Activated T-cell treated with anti-CD3 and anti-CD28 coated beads for 48 hours (primary cell): ENCODE results near the gene PALS1.
"Not testable (repeated sequence)": the region's sequence is repeated elsewhere in the genome, so short reads cannot be mapped to it uniquely, and the experiment has no call there.

ENCODE experiments used
- DNase-seq: peaks from one replicate; pipeline ENCODE4 v3.0.0-alpha.2; 2020; ENCODE audit warnings: low read depth

PALS1 gene

GRCh38 chr14:67257906-67258305, 16.7 kb downstream of the PALS1 start:
- DNase-seq = no peak

DNA sequence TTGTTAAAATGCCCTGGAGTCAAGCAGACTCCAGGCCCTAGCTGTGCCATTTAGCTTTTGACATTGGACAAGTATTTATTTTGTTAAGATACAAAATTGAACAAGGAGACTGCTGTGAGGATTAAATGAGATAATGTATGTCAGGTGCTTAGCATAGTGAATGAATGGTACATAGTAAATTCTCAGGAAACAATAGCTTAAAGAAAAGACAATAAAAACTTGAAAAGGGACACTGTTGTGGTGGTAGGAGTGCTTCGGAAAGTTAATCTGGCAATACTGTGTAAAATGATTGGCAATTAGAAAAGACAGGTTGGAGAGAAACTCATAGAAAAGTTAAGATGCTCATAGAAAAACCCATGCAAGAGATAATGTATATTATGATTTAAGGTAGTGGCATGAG, 19.7 kb downstream of the PALS1 start:
- DNase-seq = no peak

DNA sequence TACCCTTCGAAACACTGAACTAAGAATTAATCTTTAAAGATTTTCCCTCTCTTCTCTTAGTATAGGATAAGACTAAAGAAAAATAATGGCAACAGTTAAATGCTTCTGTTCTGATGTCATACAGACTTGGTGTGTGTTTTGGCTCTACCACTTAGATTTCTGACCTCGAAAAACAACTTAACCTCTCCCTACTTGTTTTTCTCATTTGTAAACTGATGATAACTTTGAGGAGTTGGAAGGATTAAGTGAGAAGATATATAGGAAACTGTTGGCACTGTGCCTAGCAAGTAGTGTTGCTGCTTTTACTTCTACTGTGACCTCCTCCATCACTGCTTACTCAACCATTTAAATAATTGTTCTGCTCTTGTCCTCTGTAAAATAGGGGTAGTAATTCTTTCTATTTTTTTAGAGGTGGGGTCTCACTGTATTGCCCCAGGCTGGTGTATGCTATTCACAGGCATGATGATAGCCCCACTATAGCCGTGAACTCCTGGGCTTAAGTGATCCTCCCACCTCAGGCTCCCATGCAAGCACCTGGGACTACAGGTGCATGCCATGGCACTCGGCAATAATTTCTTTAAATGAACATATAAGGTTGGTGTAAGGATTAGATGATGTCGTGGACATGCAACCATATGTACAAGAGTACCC, 22.4 kb downstream of the PALS1 start:
- DNase-seq = no peak

GRCh38 chr14:67265131-67265530, 23.9 kb downstream of the PALS1 start:
- DNase-seq = no peak

- DNase-seq = no peak
Observed at GRCh38 chr14:67267576-67268328, 26.5 kb downstream of the PALS1 start.

- DNase-seq = no peak
Observed at GRCh38 chr14:67268426-67269150, 27.4 kb downstream of the PALS1 start.

DNA sequence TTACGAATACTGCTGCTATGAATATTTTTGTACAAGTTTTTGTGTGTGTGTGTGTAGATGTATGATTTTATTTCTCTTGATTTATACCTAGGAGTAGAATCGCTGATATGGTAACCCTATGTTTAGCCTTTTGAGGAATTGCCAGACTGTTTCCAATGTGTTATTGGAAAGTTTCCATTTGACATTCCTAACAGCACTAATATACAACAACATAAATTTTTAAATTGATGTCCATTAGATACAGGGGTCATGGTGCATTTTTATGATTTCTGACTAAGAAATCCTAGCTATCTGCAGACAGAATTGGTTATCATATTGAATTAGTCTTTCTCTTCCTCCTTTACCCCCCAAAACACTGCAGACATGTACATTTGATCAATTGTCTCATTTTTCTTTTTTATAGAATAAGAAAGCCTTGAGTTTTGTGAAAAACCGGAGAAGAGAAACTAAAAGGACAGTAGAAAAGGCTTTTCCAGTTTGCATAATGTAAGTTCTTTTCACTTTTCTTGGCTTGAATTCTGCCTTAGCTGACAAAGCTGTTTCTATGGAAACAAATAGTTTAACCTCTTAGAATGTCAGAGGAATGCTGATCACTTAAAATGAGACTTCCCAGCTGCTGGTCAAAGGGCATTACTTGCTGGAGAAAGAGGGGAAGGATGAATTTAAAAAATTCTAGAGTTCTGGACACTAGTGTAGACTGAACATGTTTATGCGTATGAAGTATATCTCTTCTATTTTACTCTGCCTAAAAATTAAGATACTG, 28.2 kb downstream of the PALS1 start:
- no peak for DNase-seq

GRCh38 chr14:67270145-67270753, 29.0 kb downstream of the PALS1 start:
- DNase-seq = no peak

GRCh38 chr14:67270933-67271332, 29.7 kb downstream of the PALS1 start:
- no peak for DNase-seq

- DNase-seq = not testable (repeated sequence)
Observed at GRCh38 chr14:67273281-67273680, 32.0 kb downstream of the PALS1 start.

DNA sequence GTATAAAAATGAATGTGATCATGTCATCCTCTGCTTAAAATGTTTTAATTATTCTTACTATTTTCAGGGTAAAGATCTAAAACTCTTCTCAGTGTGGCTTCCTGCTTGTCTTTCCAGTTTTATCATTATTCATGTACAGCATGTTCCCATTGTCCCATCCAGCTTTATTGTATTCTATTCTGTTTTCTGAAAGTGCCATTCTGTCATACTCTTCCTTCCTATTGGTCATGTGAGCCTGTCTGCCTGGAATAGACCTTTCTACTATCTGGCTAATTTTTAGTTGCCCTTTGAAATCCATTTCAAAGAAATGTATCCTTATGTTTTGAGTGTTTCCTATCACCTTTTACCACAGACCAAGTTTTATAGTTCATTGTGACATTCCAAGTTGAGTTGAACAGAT, 34.9 kb downstream of the PALS1 start:
- DNase-seq = no peak

DNA sequence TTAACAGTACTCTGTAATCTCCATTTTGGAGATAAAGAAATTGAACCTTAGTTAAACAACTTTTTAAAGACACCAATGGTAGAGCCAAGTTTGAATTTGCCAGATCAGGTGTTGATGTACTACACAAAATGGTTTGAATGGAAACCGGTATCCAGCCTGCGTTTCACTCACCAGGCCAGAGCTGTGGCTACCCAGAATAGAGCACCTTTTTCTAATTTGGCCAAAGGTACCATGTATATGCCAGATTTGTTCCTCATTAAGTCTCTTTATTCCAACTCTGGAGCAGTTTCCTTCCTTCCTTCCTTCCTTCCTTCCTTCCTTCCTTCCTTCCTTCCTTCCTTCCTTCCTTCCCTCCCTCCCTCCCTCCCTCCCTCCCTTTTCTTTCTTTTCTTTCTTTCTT, 39.3 kb downstream of the PALS1 start:
- DNase-seq = no peak

DNA sequence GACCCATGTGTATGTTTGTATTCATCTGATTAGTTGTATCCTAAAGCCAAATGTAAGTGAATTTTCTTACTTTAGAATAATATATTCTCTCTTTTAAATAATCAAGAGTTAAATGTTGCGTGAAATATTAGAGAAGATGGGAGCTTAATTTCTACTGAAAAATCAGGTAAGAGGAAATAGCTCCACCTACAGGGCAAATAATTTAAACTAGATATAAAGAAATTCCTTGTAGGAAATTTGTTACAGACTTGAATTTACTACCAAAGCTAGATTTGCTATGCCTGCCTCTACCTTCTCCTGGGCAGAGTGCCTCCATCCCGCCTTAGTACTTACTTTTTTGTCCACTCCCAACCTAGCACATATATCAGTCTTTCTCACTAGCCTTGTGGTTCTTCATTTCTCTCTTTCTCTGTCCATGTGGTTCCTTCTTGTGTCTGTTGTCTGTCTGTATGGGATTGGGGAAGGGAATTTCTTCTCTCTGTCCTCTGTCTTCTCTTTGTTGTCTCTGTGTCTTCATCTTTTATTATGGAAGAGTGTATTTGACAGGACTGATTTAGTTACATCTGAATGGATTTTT, 44.7 kb downstream of the PALS1 start:
- DNase-seq = no peak
